ENCODE results near the gene PPFIA3.

The PPFIA3 gene

DNA sequence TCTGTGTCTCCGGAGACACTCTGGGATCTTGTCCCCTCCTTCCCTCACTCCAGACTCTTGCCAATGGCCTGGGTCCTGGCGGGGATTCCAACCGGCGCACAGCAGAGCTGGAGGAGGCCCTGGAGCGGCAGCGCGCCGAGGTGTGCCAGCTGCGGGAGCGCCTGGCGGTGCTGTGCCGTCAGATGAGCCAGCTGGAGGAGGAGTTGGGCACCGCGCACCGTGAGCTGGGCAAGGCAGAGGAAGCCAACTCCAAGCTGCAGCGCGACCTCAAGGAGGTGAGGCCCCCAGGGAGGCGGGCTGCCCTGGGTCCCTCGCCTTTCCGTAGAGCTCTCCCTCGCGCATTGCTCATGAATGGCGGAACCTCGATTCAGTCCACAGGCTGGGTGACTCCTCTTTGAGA lies 11.0 kb downstream of the PPFIA3 start:
- no peak overlapping the region for H3K27ac ChIP-seq (ENCODE audit: low read depth, low read length, poor library complexity, severe bottlenecking)
- no peak overlapping the region for H2AFZ ChIP-seq (ENCODE audit: low read length)
- no peak for TF ChIP-seq EZH2 (IDR thresholded peaks at IDR 0.05; ENCODE audit: borderline replicate concordance, low read length)
- no peak for TF ChIP-seq CTCF (IDR thresholded peaks at IDR 0.05; ENCODE audit: low read length)

DNA sequence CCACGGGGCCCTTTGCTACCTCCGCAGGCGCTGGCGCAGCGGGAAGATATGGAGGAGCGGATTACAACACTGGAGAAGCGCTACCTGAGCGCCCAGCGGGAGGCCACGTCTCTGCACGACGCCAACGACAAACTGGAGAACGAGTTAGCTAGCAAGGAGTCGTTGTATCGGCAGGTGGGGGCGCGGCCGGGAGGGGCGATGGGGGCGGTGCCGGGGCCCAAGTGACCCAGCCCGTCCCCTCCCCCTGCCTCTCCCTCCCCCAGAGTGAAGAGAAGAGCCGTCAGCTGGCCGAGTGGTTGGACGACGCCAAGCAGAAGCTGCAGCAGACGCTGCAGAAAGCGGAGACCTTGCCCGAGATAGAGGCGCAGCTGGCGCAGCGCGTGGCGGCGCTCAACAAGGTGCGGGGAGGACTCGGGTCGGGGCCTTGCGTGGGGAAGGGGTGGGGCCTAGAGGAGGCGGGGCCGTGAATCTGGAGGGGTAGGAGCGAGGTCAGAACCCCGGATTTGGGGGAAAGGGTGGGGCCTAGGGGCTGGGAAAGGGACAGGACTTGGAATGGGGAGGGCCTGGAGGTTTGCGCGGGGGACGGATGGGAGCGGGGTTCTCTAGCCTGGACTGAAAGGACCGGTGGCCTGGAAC lies 13.7 kb downstream of the PPFIA3 start:
- no peaks in the 10 kb centered on the region for H3K9me2 ChIP-seq (ENCODE audit: low read depth, low read length)

More for the DNA sequence above, 11.0 kb downstream of the PPFIA3 start:
- no peaks in the 10 kb centered on the region for H3K9me2 ChIP-seq (ENCODE audit: low read depth, low read length)
- no peak overlapping the region for H3K4me3 ChIP-seq (ENCODE audit: low read depth, low read length, poor library complexity, severe bottlenecking)
- no peaks in the 10 kb centered on the region for H3F3A ChIP-seq (ENCODE audit: insufficient read depth, low read length)
- no peak overlapping the region for H3K9ac ChIP-seq (ENCODE audit: low read length)
- H3K9me3 ChIP-seq (ENCODE audit: low read length), result no peaks in the 10 kb centered on the region
- H4K20me1 ChIP-seq (ENCODE audit: insufficient read depth, low read length), result no peaks in the 10 kb centered on the region
- no peaks in the 10 kb centered on the region for H3K27me3 ChIP-seq (ENCODE audit: insufficient read depth, low read length)
- peaks cover 14% of the 10 kb centered on the region for H3K4me1 ChIP-seq (ENCODE audit: insufficient read depth, low read length, severe bottlenecking)
- H3K36me3 ChIP-seq (ENCODE audit: insufficient read depth, low read length), result peaks cover 10% of the 10 kb centered on the region; the same call in 1 of the 2 replicates
- no peak overlapping the region for H3K4me2 ChIP-seq (ENCODE audit: low read length)
- no peaks in the 10 kb centered on the region for H3K79me2 ChIP-seq (ENCODE audit: insufficient read depth, low read length)

GRCh38 chr19:49133621-49134454 lies 14.5 kb downstream of the PPFIA3 start:
- peaks cover 4% of the 10 kb centered on the region for H3K4me1 ChIP-seq (ENCODE audit: insufficient read depth, low read length, severe bottlenecking)
- peaks cover 10% of the 10 kb centered on the region; the same call in 1 of the 2 replicates for H3K36me3 ChIP-seq (ENCODE audit: insufficient read depth, low read length)
- H3F3A ChIP-seq (ENCODE audit: insufficient read depth, low read length), result no peaks in the 10 kb centered on the region
- H3K79me2 ChIP-seq (ENCODE audit: insufficient read depth, low read length), result no peaks in the 10 kb centered on the region
- no peak for TF ChIP-seq CTCF (IDR thresholded peaks at IDR 0.05; ENCODE audit: low read length)
- no peak for TF ChIP-seq EZH2 (IDR thresholded peaks at IDR 0.05; ENCODE audit: borderline replicate concordance, low read length)
- no peaks in the 10 kb centered on the region for H3K27me3 ChIP-seq (ENCODE audit: insufficient read depth, low read length)
- H2AFZ ChIP-seq (ENCODE audit: low read length), result no peak overlapping the region
- no peak overlapping the region for H3K27ac ChIP-seq (ENCODE audit: low read depth, low read length, poor library complexity, severe bottlenecking)
- no peak overlapping the region for H3K4me3 ChIP-seq (ENCODE audit: low read depth, low read length, poor library complexity, severe bottlenecking)
- no peaks in the 10 kb centered on the region for H3K9me3 ChIP-seq (ENCODE audit: low read length)
- H3K9me2 ChIP-seq (ENCODE audit: low read depth, low read length), result no peaks in the 10 kb centered on the region
- no peaks in the 10 kb centered on the region for H4K20me1 ChIP-seq (ENCODE audit: insufficient read depth, low read length)
- no peak overlapping the region for H3K9ac ChIP-seq (ENCODE audit: low read length)
- no peak overlapping the region for H3K4me2 ChIP-seq (ENCODE audit: low read length)

More for the DNA sequence above, 13.7 kb downstream of the PPFIA3 start:
- no peak overlapping the region for H2AFZ ChIP-seq (ENCODE audit: low read length)
- TF ChIP-seq EZH2 (IDR thresholded peaks at IDR 0.05; ENCODE audit: borderline replicate concordance, low read length) (no peak), CTCF (IDR thresholded peaks at IDR 0.05; ENCODE audit: low read length) (no peak)
- H3K4me3 ChIP-seq (ENCODE audit: low read depth, low read length, poor library complexity, severe bottlenecking), result no peak overlapping the region
- H3K4me1 ChIP-seq (ENCODE audit: insufficient read depth, low read length, severe bottlenecking), result peaks cover 9% of the 10 kb centered on the region
- no peaks in the 10 kb centered on the region for H3K9me3 ChIP-seq (ENCODE audit: low read length)
- H3F3A ChIP-seq (ENCODE audit: insufficient read depth, low read length), result no peaks in the 10 kb centered on the region
- no peak overlapping the region for H3K27ac ChIP-seq (ENCODE audit: low read depth, low read length, poor library complexity, severe bottlenecking)
- no peaks in the 10 kb centered on the region for H3K79me2 ChIP-seq (ENCODE audit: insufficient read depth, low read length)
- H3K36me3 ChIP-seq (ENCODE audit: insufficient read depth, low read length), result peaks cover 10% of the 10 kb centered on the region; the same call in 1 of the 2 replicates
- no peaks in the 10 kb centered on the region for H4K20me1 ChIP-seq (ENCODE audit: insufficient read depth, low read length)
- no peak overlapping the region for H3K4me2 ChIP-seq (ENCODE audit: low read length)
- H3K27me3 ChIP-seq (ENCODE audit: insufficient read depth, low read length), result no peaks in the 10 kb centered on the region
- H3K9ac ChIP-seq (ENCODE audit: low read length), result no peak overlapping the region
